Activated T-helper 9 cell treated with anti-CD3 and anti-CD28 coated beads, Interleukin-2, amount 50 U/mL, for 16 hours (primary cell): ENCODE results near the gene SMARCAD1.
"Not testable (repeated sequence)": the region's sequence is repeated elsewhere in the genome, so short reads cannot be mapped to it uniquely, and the experiment has no call there.

Experiments used
- DNase-seq: peaks from one replicate; pipeline ENCODE4 v3.0.0-alpha.2; 2020; ENCODE audit warnings: low read depth

Gene SMARCAD1

GRCh38 chr4:94298725-94299252 is 91.1 kb downstream of the SMARCAD1 start:
- no peak for DNase-seq

- DNase-seq: no peak
These were observed 94.5 kb downstream of the SMARCAD1 start for GRCh38 chr4:94302191-94302590.

- DNase-seq: no peak
These were observed 96.8 kb downstream of the SMARCAD1 start for GRCh38 chr4:94304365-94304971.

- DNase-seq: no peak
These were observed 98.0 kb downstream of the SMARCAD1 start for GRCh38 chr4:94305466-94306225.

- DNase-seq: no peak
These were observed 99.0 kb downstream of the SMARCAD1 start for GRCh38 chr4:94306713-94307112.

GRCh38 chr4:94307231-94307871 is 99.7 kb downstream of the SMARCAD1 start:
- DNase-seq: no peak

- DNase-seq: not testable (repeated sequence)
These were observed 112.3 kb downstream of the SMARCAD1 start for GRCh38 chr4:94319927-94320326.

- no peak for DNase-seq
These were observed 118.2 kb downstream of the SMARCAD1 start for GRCh38 chr4:94325835-94326234.

GRCh38 chr4:94329933-94330332 is 122.3 kb downstream of the SMARCAD1 start:
- DNase-seq: no peak

- DNase-seq: no peak
These were observed 125.4 kb downstream of the SMARCAD1 start for GRCh38 chr4:94332983-94333590.

- DNase-seq: no peak
These were observed 126.2 kb downstream of the SMARCAD1 start for GRCh38 chr4:94333866-94334265.

- no peak for DNase-seq
These were observed 126.8 kb downstream of the SMARCAD1 start for GRCh38 chr4:94334476-94334875.

- DNase-seq: no peak
These were observed 127.3 kb downstream of the SMARCAD1 start for GRCh38 chr4:94334962-94335361.

GRCh38 chr4:94336303-94336702 is 128.6 kb downstream of the SMARCAD1 start:
- no peak for DNase-seq

- not testable (repeated sequence) for DNase-seq
These were observed 129.1 kb downstream of the SMARCAD1 start for GRCh38 chr4:94336791-94337190.

GRCh38 chr4:94338681-94339351 is 131.2 kb downstream of the SMARCAD1 start:
- no peak for DNase-seq

GRCh38 chr4:94339779-94340178 is 132.1 kb downstream of the SMARCAD1 start:
- DNase-seq: no peak
